OCI-LY1 (cell line): Measurements from ENCODE around the gene SLC40A1.

Experiments used
- CTCF ChIP-seq: fragments of 200-600 bp; sonication (generic), shearing (Covaris generic); IDR thresholded peaks from 2 replicates; pipeline ENCODE4 v1.5.1; 2017; ENCODE audit warnings: mild to moderate bottlenecking, antibody characterized with exemption, low read length, moderate library complexity, mixed read lengths
- EZH2 ChIP-seq: fragments of 200-600 bp; sonication (generic), shearing (Covaris generic); IDR thresholded peaks from 2 replicates; pipeline ENCODE4 v1.8.0; 2017; ENCODE audit warnings: borderline replicate concordance, mixed run types, mild to moderate bottlenecking, antibody characterized with exemption, low read length, moderate library complexity, mixed read lengths

DNA sequence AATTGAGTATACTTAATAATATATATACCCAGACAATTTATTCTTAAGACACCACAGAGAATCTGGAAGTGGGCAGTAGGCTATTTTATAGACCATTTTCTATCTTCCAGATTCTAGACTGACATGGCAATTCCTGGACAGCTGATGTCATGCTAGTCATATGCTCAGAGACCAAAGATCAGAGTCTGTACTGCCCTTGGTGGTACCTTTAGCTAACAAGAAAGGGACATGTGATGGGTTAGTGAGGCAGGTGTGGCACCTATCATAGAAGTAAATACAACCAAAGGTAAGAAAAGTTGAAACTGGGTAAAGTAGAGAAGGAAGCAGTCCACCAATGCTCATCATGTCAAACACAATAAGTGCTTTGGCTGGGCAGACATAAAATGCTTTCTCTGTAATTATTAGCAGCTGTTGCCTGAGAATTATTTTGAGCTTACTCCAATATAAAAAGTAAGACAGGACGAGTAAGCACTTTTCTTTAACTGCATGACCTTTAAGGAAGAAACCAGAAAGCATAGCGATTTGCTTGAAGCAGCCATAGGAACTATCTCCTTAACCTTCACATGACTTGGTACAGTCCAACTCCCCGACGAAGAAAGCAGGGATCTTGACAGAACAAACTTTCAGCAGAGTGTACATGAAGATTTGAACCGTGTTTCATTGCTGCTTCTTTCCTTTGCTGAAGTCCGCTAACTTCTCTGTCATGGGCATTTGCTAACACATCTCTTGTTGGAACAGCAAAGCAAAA, 47.1 kb downstream of the SLC40A1 start:
- TF ChIP-seq CTCF (no peak), EZH2 (no peak)
